NCI-H748 (cell line): ENCODE results near the gene FAM193B.
"Not testable (repeated sequence)": the region's sequence is repeated elsewhere in the genome, so short reads cannot be mapped to it uniquely, and the experiment has no call there.

Source experiments
- DNase-seq: peaks from one replicate; lab custom pipeline; 2025; ENCODE audit not compliant: unreplicated experiment; lab: John Stamatoyannopoulos, UW

Gene FAM193B

DNA sequence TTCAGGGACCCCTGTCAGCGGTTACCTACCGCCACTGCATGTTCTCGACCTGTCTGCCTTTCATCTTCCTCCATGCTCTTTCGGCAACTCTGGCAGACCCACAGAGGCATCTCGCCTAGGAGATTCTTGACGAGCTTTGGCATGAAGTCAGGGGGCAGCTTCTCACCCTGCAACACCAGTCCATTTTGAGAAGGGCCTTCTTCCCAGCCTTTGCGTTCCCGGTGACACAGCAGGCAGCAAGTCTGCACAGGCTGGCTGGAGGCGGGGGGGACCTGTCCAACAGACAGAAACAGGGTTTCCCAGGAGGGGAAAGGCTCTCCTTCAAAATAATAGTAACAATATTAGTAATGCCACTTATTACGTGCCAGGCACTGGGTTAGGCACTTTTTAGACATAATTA, 15.5 kb downstream of the FAM193B start:
- no peak for DNase-seq

GRCh38 chr5:177537389-177538361, 16.7 kb downstream of the FAM193B start:
- no peak for DNase-seq

DNA sequence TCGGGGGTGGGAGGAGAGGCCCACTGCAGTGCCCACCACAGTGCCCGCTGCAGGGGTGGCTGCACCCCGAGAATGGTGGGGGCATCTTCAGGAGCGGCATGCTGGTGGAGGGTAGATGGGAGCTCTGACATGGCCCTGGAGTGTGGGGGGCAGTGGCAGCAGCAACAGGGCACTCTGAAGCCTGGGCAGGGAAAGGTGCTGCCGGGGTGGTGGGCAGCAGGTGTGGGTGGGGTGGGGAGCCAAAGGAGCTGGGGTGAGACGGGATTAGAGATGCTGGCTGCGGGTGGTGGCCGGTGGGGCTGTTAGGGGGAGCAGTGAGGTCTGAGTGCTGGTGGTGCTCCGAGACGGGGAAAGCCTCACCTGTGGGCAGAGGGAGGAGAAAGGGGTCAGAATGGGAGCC, 18.0 kb downstream of the FAM193B start:
- no peak for DNase-seq

DNA sequence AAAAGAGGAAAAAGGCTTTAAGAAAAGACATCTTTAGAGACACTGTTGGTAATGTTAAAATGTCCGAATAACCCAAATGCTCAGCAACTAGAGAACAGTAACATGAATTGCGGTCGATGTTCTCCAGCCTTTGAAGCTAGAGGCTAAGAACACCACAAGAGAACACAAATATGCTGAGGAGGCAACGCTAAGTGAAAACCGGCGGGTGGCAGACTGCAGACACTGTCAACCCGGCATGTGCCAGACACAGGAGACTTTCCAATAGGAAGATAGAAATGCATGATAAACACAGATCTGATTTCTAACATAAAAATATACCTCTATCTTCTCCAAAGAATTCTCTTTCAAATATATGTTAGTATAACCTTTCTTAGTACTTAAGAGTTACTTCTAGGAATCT, 19.2 kb downstream of the FAM193B start:
- DNase-seq, result no peak

- DNase-seq, result not testable (repeated sequence)
Measured at GRCh38 chr5:177534433-177534832, 19.9 kb downstream of the FAM193B start.

DNA sequence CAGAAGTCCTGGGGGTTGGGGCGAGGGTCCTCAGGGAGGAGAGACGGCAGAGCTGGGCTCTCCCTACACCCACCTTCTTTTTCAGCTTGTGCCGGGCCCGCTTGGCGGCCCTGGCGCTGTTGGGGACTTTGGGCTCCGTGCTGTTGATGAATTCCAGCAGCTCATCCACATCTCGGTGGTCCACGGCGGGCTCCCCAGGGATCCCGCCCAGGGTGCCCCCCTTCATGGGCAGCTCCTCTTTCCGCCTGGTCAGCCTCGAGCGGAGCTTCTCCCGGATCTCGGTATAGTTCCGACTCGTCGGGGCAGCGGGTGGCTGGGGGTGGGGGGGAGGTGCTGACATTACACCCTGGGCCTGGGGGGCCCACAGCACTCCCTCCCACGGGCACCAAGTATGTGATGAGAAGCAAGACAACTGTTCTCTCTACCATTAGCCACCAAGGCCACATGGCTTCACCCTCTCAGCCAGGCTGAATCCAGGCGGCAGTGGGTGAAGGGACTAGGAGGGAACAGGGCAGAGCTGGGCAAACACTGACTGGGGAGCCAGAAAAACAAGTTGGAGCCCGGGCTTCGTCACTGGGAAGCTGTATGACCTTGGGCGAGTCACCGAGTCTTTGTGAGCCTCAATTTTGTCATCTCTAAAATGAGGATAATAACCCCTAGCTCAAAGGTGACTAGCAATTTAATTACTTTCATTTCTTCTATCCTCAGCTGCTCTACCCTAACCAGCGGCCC, 23.0 kb downstream of the FAM193B start:
- no peak for DNase-seq

GRCh38 chr5:177530638-177531037, 23.7 kb downstream of the FAM193B start:
- DNase-seq, result no peak

DNA sequence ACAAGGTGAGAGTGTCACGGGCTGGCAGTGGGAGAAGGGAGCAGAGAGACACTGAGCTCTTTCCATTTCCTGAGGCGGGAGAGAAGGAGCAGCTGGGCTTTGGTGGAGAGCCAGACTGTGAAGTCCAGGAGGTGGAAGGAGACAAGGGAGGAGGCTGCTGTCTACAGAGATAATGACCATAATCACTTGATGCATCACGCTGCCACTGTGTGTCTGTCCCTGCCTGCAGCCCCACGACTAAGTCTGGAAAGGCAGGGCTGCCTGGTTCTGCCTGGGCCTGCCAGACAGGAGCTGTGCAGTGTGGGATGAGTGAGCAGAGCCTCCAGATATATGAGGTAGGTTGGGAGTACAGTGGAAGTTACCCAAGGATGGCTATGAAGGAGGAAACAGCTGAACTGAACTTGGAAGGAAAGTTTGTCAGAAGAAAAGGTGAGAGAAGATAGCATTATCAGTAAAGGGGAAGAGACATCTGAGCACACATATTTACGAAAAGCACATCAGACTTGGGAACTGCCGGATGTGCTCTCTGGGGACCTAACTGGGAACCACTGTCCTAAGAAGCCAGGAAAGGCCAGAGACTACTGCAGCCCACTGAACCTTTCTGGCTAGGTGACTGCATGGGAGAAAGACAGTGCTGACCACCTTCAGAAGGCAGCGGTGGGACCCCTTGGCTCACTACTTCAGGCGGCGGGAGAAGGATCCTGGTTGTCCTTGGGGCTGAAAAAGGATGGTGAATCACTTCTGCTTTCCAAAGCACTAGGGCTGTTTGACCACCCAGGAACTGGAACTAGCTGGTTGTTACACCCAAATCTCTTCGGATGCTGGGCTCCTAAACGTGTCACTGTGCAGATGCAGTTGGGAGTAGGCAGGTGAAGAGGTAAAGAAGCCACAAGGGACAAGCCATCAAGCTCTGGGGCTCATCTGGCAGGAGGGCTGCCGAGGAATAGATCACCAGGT, 24.8 kb downstream of the FAM193B start:
- DNase-seq, result no peak

DNA sequence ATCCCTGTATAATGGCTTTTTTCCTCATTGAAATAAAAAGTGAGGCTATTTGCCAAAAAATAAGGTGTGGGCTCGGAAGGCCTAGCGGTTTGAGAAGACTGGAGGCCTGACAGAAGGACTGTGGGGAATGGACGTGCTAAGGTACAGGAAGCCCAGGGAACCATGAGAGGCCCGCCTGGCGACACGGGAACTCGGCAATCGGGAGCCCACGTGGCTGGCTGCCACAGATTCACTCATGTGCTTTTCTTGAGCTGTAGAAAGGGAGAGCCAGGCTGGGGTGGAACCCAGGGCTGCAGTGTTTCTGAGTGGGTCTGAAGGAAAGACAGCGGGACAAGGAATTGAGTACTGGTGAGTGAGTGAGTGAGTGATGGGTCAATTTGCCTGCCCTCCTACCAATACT, 25.7 kb downstream of the FAM193B start:
- DNase-seq, result no peak

- no peak for DNase-seq
Measured at GRCh38 chr5:177527595-177527994, 26.8 kb downstream of the FAM193B start.

- DNase-seq, result no peak
Measured at GRCh38 chr5:177526791-177527190, 27.6 kb downstream of the FAM193B start.

- no peak for DNase-seq
Measured at GRCh38 chr5:177526191-177526590, 28.2 kb downstream of the FAM193B start.

DNA sequence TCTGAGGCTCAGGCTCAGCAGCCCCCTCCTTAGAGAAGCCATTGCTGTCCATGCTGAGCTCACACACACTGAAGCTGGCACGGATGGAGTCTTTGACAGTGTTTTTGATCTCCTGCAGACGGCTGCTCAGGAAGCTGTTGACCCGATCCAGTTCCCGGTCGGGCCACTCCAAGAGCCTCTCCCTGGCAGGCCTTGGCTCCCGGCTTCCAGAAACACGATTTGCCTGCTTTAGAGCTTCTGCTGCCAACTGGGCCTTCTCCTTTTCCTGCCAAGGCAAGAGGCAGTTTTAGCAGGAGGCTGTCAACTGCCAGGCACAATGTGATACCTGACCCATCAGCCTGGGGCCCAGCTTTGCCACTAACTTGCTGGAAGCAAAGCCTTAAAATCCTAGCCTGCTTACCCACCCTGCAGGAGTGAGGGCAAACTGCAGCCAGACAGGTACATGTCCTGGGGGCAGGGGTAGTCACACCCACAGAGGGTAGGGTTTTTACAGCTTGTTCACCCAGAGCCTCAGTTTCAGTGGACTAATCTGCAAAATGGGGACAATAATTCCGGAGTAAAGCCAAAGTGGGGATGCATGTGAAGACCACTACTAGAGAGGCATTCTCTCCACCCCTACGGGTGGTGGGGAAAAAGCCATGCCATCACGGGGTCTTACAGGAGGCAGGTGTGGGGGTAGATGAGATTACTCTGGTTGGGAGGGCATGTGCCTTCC, 29.3 kb downstream of the FAM193B start:
- no peak for DNase-seq

- DNase-seq, result no peak
Measured at GRCh38 chr5:177524539-177524900, 29.8 kb downstream of the FAM193B start.

- no peak for DNase-seq
Measured at GRCh38 chr5:177523711-177524538, 30.4 kb downstream of the FAM193B start.

DNA sequence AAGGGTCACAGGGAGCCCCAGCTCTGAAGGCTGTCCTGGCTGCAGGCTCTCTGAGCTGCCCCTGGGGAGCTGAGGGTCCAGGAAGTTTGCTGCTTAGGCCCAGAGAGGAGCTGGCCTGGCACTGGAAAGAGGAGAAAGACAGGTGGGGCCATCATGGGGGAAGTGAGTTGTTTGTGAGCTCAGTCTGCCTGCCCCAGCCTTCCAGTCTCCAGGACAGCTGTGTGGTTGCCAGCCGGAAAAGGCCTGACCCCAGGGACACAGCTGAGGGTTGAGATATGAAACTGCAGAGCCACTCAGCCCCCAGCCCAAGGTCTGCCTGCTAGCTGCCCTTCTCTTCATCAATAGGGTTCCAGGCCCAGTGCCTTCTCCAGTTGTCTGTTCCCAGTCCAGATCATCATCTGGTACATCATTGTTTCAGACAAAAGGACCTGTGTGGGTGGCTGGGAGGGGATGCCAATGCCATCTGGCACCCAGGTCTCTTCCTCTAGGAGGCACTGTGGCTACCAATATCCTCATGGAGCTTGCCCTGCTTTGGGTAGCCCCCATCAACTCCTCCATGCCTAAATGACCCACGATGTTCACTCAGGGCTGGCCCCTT, 33.3 kb downstream of the FAM193B start:
- no peak for DNase-seq

DNA sequence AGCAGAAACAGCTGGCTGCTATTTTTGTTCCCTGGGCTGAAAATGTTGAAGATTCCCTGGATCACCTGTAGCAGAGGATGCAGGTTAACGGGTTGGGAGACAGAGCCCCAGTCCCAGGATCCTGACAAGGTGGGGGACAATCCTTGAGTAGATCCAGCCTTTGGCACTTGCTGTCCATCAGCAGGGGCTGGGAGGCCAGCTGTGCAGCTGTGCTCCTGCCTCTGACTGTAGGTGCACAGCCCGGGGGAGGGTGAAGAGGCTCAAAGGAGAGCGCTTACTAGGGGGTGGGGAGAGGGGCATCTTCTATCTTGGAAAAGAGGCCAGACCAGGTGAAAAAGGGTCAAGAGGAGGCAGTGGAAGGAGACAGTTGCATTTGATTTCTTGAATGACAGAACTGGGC, 34.1 kb downstream of the FAM193B start:
- no peak for DNase-seq

GRCh38 chr5:177519463-177520235, 34.7 kb downstream of the FAM193B start:
- no peak for DNase-seq
